Heart right ventricle (tissue), 16 donors: Measurements from ENCODE around the gene WDR1. TPM values are rescaled to one million over a fixed set of nuclear protein-coding genes. Genes with fewer than 3 reads are reported as not detected.

Experiments
- ATAC-seq, 8 donors: fragments of 200-7000 bp; cut with Tn5 transposase; one replicate each; pipeline ENCODE4 v1.9.1; 2020; ENCODE audit warnings: mild to moderate bottlenecking in 8 of 8, moderate library complexity in 8 of 8, moderate number of reproducible peaks in 1 of 8
- DNase-seq, 2 donors: peaks; one replicate each; pipeline ENCODE4 v3.0.0-alpha.2; 2020
- H3K27ac ChIP-seq, 10 donors: fragments of 200-600 bp; sonication (generic) in 2 of 10; one replicate each; pipeline versions ENCODE4 v1.5.0 to v1.8.0; 2020 to 2022; ENCODE audit warnings: mild to moderate bottlenecking in 3 of 10
- H3K27me3 ChIP-seq, 7 donors: fragments of 200-600 bp; one replicate each; pipeline ENCODE4 v1.8.0; 2021 to 2022; ENCODE audit warnings: mild to moderate bottlenecking in 2 of 7
- H3K36me3 ChIP-seq, 9 donors: fragments of 200-600 bp; sonication (generic) in 1 of 9; one replicate each; pipeline versions ENCODE4 v1.5.0 to v1.8.0; 2020 to 2022; ENCODE audit warnings: mild to moderate bottlenecking in 2 of 9
- H3K4me1 ChIP-seq, 9 donors: fragments of 200-600 bp; sonication (generic) in 1 of 9; one replicate each; pipeline versions ENCODE4 v1.5.0 to v1.8.0; 2020 to 2022; ENCODE audit warnings: mild to moderate bottlenecking in 4 of 9
- H3K4me3 ChIP-seq, 10 donors: fragments of 200-600 bp; sonication (generic) in 2 of 10; one replicate each; pipeline versions ENCODE4 v1.5.0 to v1.8.0; 2020 to 2022; ENCODE audit warnings: mild to moderate bottlenecking in 7 of 10, moderate library complexity in 2 of 10
- H3K9me3 ChIP-seq, 11 donors: fragments of 200-600 bp in 10 of 11; sonication (generic) in 2 of 11; one replicate each; pipeline versions ENCODE4 v1.5.0 to v1.8.0; 2013 to 2022; ENCODE audit warnings: mild to moderate bottlenecking in 2 of 11, control low read depth in 1 of 11, moderate library complexity in 1 of 11
- CTCF ChIP-seq, 9 donors: fragments of 200-600 bp; sonication (generic) in 2 of 9; IDR thresholded peaks; one replicate each; pipeline versions ENCODE4 v1.5.0 to v1.8.0; 2021 to 2022; ENCODE audit warnings: antibody characterized with exemption in 9 of 9, mild to moderate bottlenecking in 5 of 9, moderate library complexity in 1 of 9
- WGBS, 2 donors: extraction: QIAGEN DNeasy Blood & Tissue Kit; methylation state at CpG; one replicate each; pipeline ENCODE4 v1.1.7; 2013; ENCODE audit warnings: inconsistent platforms in 1 of 2; 5-methylcytosine and 5-hydroxymethylcytosine counted together
- intact Hi-C, 10 donors: fragments of 100-400 bp; cut with DNase I; formaldehyde crosslinking; loops; one replicate each; pipeline versions ENCODE4 v1.11.1 to v1.14.2; 2022
- polyA plus RNA-seq, 2 donors: library from polyadenylated mRNA; stranded (reverse); fragments of 200-250 nt; gene quantifications; one replicate each; pipeline ENCODE4 v1.2.3, GENCODE V29; 2013
- total RNA-seq, 10 donors: library from RNA; stranded (reverse); fragmentation: NEBNext Ultra II Directional in 3 of 10; extraction: Animal tissue kit (Norgen Biotek cat#: 25700) in 3 of 10; gene quantifications; one replicate each; pipeline versions ENCODE4 v1.2.1 to v1.2.4, GENCODE V29; 2021 to 2023
- donor health status: Arrhythmogenic right ventricular cardiomyopathy.
- donor health status: ischemic (EF 13 %, LVEDD 7.1; RV severe dilation, severe dysfunction).
- donor health status: healthy with polysubstance abuse.
- donor health status: DM: no; HTN: yes; CAD: no.
- donor health status: DM: no; HTN: no; CAD: no.
- donor health status: ischemic (EF 25% LVEDD 6.9; RV normal size, moderate dysfunction).
- donor health status: ischemic (EF 25% LVEDD 5.7; RV mildly dilated, moderate dysfunction).
- donor health status: healthy.
- donor health status: DM: yes; HTN: yes; CAD: no.
- donor health status: Ischemic cardiomyopathy.
- donor health status: ischemic (EF 35%, LVEDD 5.7; RV mildly dilated, moderate dysfunction).
- donor health status: nonischemic (EF 11% LVEDD 7.7; RV severe dilation, severe dysfunction).
- donor health status: DM: yes; HTN: yes; CAD: no.
- donor health status: PGD.
- donor health status: ischemic (EF 29% LVEDD 5.4; RV normal size, mild dysfunction).
- donor health status: nonischemic (EF 23%, LVEDD 6.1; RV moderate dilation, normal function).

WDR1 gene
- total and polyA plus RNA-seq, 12 donors = 51.9 to 302 (median 177) TPM

DNA sequence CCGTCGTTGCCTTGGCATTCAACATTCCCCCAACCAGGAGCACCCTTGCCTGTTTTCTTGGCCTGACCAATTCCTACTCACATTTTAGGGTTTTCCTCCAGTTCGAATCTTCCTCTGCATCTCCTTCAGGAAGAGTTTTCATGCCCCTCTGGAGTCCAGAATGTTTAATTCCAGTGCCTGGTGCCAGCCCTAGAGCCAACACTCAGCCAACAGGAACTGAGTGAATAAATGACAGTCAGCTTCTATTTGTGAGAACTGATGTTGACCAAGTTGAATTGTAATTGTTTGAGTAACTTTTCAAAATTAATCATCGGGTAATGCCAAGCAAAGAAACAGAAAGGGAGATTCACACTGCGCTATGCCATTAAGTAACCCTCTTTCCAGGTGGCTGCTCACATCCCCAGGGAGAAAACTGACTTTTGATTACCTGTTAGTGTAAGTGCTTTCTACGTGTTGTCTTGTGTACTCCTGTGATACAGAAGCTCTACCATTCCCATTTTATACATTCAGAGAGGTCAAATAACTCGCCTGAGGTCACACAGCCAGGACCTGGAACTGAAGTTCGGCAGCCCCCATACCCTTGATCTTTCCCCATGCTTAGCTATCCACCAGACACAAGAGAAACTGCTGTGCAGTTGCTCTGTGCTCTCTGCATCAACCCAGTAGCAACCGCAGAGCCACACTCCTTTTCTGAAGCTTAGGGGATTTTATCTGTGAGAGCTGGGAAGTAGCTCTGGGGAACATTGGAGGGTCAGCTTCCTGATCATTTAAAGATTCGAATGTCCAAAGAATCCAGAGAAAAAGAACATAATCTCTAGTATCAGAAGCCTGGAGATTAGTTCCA lies 76.3 kb downstream of the WDR1 start:
- intact Hi-C loops = no loop called here
- WGBS, 2 donors = 89% methylated on average over 10 of the region's 10 CpGs
- Histone ChIP-seq H3K4me3 (no peak overlapping the region), H3K27ac (no peak overlapping the region), H3K27me3 (no peaks in the 10 kb centered on the region), H3K4me1 (peaks cover 0 to 15% (median 0%) of the 10 kb centered on the region in 9 donors), H3K9me3 (peaks cover 0 to 17% (median 0%) of the 10 kb centered on the region in 11 donors), H3K36me3 (no peaks in the 10 kb centered on the region)
- no peak for ATAC-seq
- no peak for TF ChIP-seq CTCF (IDR thresholded peaks at IDR 0.05)
- no peak for DNase-seq

DNA sequence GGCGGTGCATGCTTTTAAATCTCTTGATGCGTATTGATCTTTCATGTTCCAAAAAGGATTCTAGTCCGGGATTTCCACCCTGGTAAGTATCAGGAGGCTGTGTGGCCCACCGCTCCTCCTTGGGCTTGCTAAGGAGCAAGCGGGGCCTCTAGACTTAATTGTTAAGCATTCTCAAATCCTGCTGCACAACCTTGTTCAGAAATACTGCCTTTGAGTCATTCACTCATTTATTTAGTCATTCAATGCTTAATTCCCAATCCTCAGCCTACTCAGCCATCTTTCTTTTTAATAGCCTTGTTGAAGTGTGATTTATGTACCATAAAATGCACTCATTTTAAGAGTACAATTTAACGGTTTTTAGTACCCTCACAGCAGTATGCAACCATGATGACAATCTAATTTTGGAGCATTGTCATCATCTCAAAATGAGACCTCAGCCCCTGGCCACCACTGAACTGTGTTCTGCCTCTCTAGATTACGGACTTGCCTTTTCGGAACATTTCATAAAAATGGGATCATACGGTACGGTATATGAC lies 79.7 kb downstream of the WDR1 start:
- Histone ChIP-seq H3K4me1 (peaks cover 5 to 31% (median 26%) of the 10 kb centered on the region in 9 donors), H3K36me3 (no peaks in the 10 kb centered on the region), H3K9me3 (peaks cover 0 to under 1% (median 0%) of the 10 kb centered on the region in 11 donors), H3K27me3 (no peaks in the 10 kb centered on the region), H3K27ac (no peak overlapping the region), H3K4me3 (no peak overlapping the region)
- DNase-seq (no peak), ATAC-seq (no peak)
- no peak for TF ChIP-seq CTCF (IDR thresholded peaks at IDR 0.05)
- intact Hi-C loops = no loop called here
- 84 to 95% methylated on average over 10 of the region's 10 CpGs for WGBS, 2 donors

- no peak for ATAC-seq
Measured at GRCh38 chr4:10035130-10035529, 81.5 kb downstream of the WDR1 start.

More at GRCh38 chr4:10035130-10035529, 81.5 kb downstream of the WDR1 start:
- H3K4me1 ChIP-seq = peaks cover 16 to 47% (median 38%) of the 10 kb centered on the region in 9 donors
- H3K27me3 ChIP-seq = no peaks in the 10 kb centered on the region
- no peak for TF ChIP-seq CTCF (IDR thresholded peaks at IDR 0.05)
- no peaks in the 10 kb centered on the region for H3K9me3 ChIP-seq
- 73 to 80% methylated on average over 6 of the region's 6 CpGs for WGBS, 2 donors
- intact Hi-C loops = no loop called here
- no peak overlapping the region for H3K4me3 ChIP-seq
- DNase-seq = no peak
- H3K36me3 ChIP-seq = no peaks in the 10 kb centered on the region
- no peak overlapping the region for H3K27ac ChIP-seq
